ENCODE results near the gene STX17. TPM values are rescaled to one million over a fixed set of nuclear protein-coding genes. Genes with fewer than 3 reads are reported as not detected.

Gene STX17
- total RNA-seq, 2 experiments from 2014 or later: 30.6 to 36.1 TPM

- no peak for DNase-seq
- intact Hi-C loops (cut with micrococcal nuclease): no loop called here
- H3K36me3 Mint-ChIP-seq: peaks cover 13% of the 10 kb centered on the region
- POLR2A ChIA-PET: no interaction called here
- no peaks in the 10 kb centered on the region for H3K27me3 Mint-ChIP-seq
- peaks cover 7% of the 10 kb centered on the region for H3K4me1 Mint-ChIP-seq (ENCODE audit: low read depth)
- no peaks in the 10 kb centered on the region for H3K9me3 Mint-ChIP-seq
- H3K27ac Mint-ChIP-seq: no peak overlapping the region
- H3K4me3 Mint-ChIP-seq: no peak overlapping the region
- CTCF ChIA-PET: interaction anchor here (1.6 kb wide), 1 partner anchor 15 kb away, joined by 3 read pairs; no protein-coding TSS in a partner anchor
Observed at GRCh38 chr9:99948896-99949295, 42.4 kb downstream of the STX17 start.

GRCh38 chr9:99953861-99954507 is 47.5 kb downstream of the STX17 start:
- Mint-ChIP-seq H3K4me3 (no peak overlapping the region), H3K4me1 (ENCODE audit: low read depth) (peaks cover 22% of the 10 kb centered on the region), H3K9me3 (no peaks in the 10 kb centered on the region), H3K36me3 (peaks cover 17% of the 10 kb centered on the region), H3K27me3 (no peaks in the 10 kb centered on the region), H3K27ac (no peak overlapping the region)
- intact Hi-C loops (cut with micrococcal nuclease): loop anchor here (2.0 to 10.0 kb wide), 4 partner anchors 47 to 135 kb away; partner anchors contain the start of gene STX17
- ChIA-PET POLR2A (no interaction called here), CTCF (interaction anchor here (1.2 to 1.3 kb wide), 2 partner anchors 129 to 135 kb away, joined by 3 to 4 read pairs; no protein-coding TSS in a partner anchor)
- no peak for DNase-seq

- H3K4me3 Mint-ChIP-seq: no peak overlapping the region
- intact Hi-C loops (cut with micrococcal nuclease): loop anchor here (1.0 to 10.0 kb wide), 7 partner anchors 8 to 144 kb away; partner anchors contain the start of gene STX17
- POLR2A ChIA-PET: interaction anchor here (1.1 kb wide), 1 partner anchor 48 kb away, joined by 3 read pairs; the partner anchor contains the start of gene STX17
Observed at GRCh38 chr9:99954819-99955218, 48.4 kb downstream of the STX17 start.

GRCh38 chr9:99955606-99956005 is 49.2 kb downstream of the STX17 start:
- no peaks in the 10 kb centered on the region for H3K27me3 Mint-ChIP-seq
- ChIA-PET CTCF (interaction anchor here (0.6 to 1.1 kb wide), 2 partner anchors 55 to 85 kb away, joined by 3 to 4 read pairs; no protein-coding TSS in a partner anchor), POLR2A (interaction anchor here (1.1 kb wide), 1 partner anchor 49 kb away, joined by 3 read pairs; the partner anchor contains the start of gene STX17)
- no peak overlapping the region for H3K4me3 Mint-ChIP-seq
- peaks cover 19% of the 10 kb centered on the region for H3K36me3 Mint-ChIP-seq
- intact Hi-C loops (cut with micrococcal nuclease): loop anchor here (1.0 to 10.0 kb wide), 7 partner anchors 8 to 144 kb away; partner anchors contain the start of gene STX17
- H3K9me3 Mint-ChIP-seq: no peaks in the 10 kb centered on the region
- peak overlapping the region; percentile 2 for H3K27ac Mint-ChIP-seq
- H3K4me1 Mint-ChIP-seq (ENCODE audit: low read depth): peaks cover 22% of the 10 kb centered on the region
- no peak for DNase-seq

More at GRCh38 chr9:99954819-99955218, 48.4 kb downstream of the STX17 start:
- H3K27me3 Mint-ChIP-seq: no peaks in the 10 kb centered on the region
- peak overlapping the region; percentile 62 for H3K27ac Mint-ChIP-seq
- peaks cover 22% of the 10 kb centered on the region for H3K4me1 Mint-ChIP-seq (ENCODE audit: low read depth)
- H3K36me3 Mint-ChIP-seq: peaks cover 19% of the 10 kb centered on the region
- CTCF ChIA-PET: interaction anchor here (1.2 to 1.3 kb wide), 2 partner anchors 130 to 136 kb away, joined by 3 to 4 read pairs; no protein-coding TSS in a partner anchor
- H3K9me3 Mint-ChIP-seq: no peaks in the 10 kb centered on the region
- no peak for DNase-seq

GRCh38 chr9:99962680-99963261 is 56.3 kb downstream of the STX17 start:
- H3K27me3 Mint-ChIP-seq: no peaks in the 10 kb centered on the region
- H3K4me3 Mint-ChIP-seq: no peak overlapping the region
- CTCF ChIA-PET: no interaction called here
- no peaks in the 10 kb centered on the region for H3K4me1 Mint-ChIP-seq (ENCODE audit: low read depth)
- H3K27ac Mint-ChIP-seq: no peak overlapping the region
- POLR2A ChIA-PET: no interaction called here
- intact Hi-C loops (cut with micrococcal nuclease): no loop called here
- DNase-seq: no peak
- H3K36me3 Mint-ChIP-seq: peaks cover 23% of the 10 kb centered on the region
- H3K9me3 Mint-ChIP-seq: no peaks in the 10 kb centered on the region

- POLR2A ChIA-PET: interaction anchor here (1.0 kb wide), 1 partner anchor 245 kb away, joined by 3 read pairs; no protein-coding TSS in a partner anchor
- Mint-ChIP-seq H3K4me3 (no peak overlapping the region), H3K4me1 (ENCODE audit: low read depth) (no peaks in the 10 kb centered on the region), H3K36me3 (peaks cover 29% of the 10 kb centered on the region), H3K27ac (no peak overlapping the region), H3K9me3 (no peaks in the 10 kb centered on the region), H3K27me3 (no peaks in the 10 kb centered on the region)
- CTCF ChIA-PET: no interaction called here
- intact Hi-C loops (cut with micrococcal nuclease): no loop called here
- DNase-seq: no peak
Observed at GRCh38 chr9:99964336-99964735, 57.9 kb downstream of the STX17 start.

GRCh38 chr9:99966001-99966400 is 59.5 kb downstream of the STX17 start:
- Mint-ChIP-seq H3K9me3 (no peaks in the 10 kb centered on the region), H3K27ac (no peak overlapping the region), H3K27me3 (no peaks in the 10 kb centered on the region), H3K4me1 (ENCODE audit: low read depth) (no peaks in the 10 kb centered on the region), H3K36me3 (peaks cover 26% of the 10 kb centered on the region), H3K4me3 (no peak overlapping the region)
- no peak for DNase-seq
- intact Hi-C loops (cut with micrococcal nuclease): no loop called here
- POLR2A ChIA-PET: no interaction called here
- CTCF ChIA-PET: no interaction called here

GRCh38 chr9:99966716-99967115 is 60.3 kb downstream of the STX17 start:
- ChIA-PET POLR2A (no interaction called here), CTCF (no interaction called here)
- no peak overlapping the region for H3K4me3 Mint-ChIP-seq
- H3K9me3 Mint-ChIP-seq: no peaks in the 10 kb centered on the region
- H3K27ac Mint-ChIP-seq: no peak overlapping the region
- no peaks in the 10 kb centered on the region for H3K4me1 Mint-ChIP-seq (ENCODE audit: low read depth)
- no peak for DNase-seq
- no peaks in the 10 kb centered on the region for H3K27me3 Mint-ChIP-seq
- intact Hi-C loops (cut with micrococcal nuclease): no loop called here
- peaks cover 21% of the 10 kb centered on the region for H3K36me3 Mint-ChIP-seq

GRCh38 chr9:99967457-99967856 is 61.0 kb downstream of the STX17 start:
- Mint-ChIP-seq H3K36me3 (peaks cover 22% of the 10 kb centered on the region), H3K4me1 (ENCODE audit: low read depth) (no peaks in the 10 kb centered on the region), H3K27ac (no peak overlapping the region), H3K4me3 (no peak overlapping the region), H3K9me3 (no peaks in the 10 kb centered on the region), H3K27me3 (no peaks in the 10 kb centered on the region)
- ChIA-PET POLR2A (interaction anchor here (0.6 kb wide), 1 partner anchor 340 kb away, joined by 3 read pairs; no protein-coding TSS in a partner anchor), CTCF (no interaction called here)
- intact Hi-C loops (cut with micrococcal nuclease): no loop called here
- DNase-seq: no peak

GRCh38 chr9:99970481-99970880 is 64.0 kb downstream of the STX17 start:
- H3K27me3 Mint-ChIP-seq: no peaks in the 10 kb centered on the region
- H3K4me1 Mint-ChIP-seq (ENCODE audit: low read depth): no peaks in the 10 kb centered on the region
- no peak for DNase-seq
- peaks cover 19% of the 10 kb centered on the region for H3K36me3 Mint-ChIP-seq
- CTCF ChIA-PET: no interaction called here
- intact Hi-C loops (cut with micrococcal nuclease): no loop called here
- no peak overlapping the region for H3K27ac Mint-ChIP-seq
- H3K4me3 Mint-ChIP-seq: no peak overlapping the region
- no peaks in the 10 kb centered on the region for H3K9me3 Mint-ChIP-seq
- POLR2A ChIA-PET: no interaction called here

GRCh38 chr9:99971410-99971809 is 65.0 kb downstream of the STX17 start:
- ChIA-PET POLR2A (no interaction called here), CTCF (no interaction called here)
- H3K9me3 Mint-ChIP-seq: no peaks in the 10 kb centered on the region
- intact Hi-C loops (cut with micrococcal nuclease): no loop called here
- H3K36me3 Mint-ChIP-seq: peaks cover 19% of the 10 kb centered on the region
- H3K27ac Mint-ChIP-seq: no peak overlapping the region
- no peaks in the 10 kb centered on the region for H3K27me3 Mint-ChIP-seq
- H3K4me1 Mint-ChIP-seq (ENCODE audit: low read depth): no peaks in the 10 kb centered on the region
- DNase-seq: no peak
- H3K4me3 Mint-ChIP-seq: no peak overlapping the region

GRCh38 chr9:99973455-99973854 is 67.0 kb downstream of the STX17 start:
- intact Hi-C loops (cut with micrococcal nuclease): no loop called here
- Mint-ChIP-seq H3K36me3 (peaks cover 15% of the 10 kb centered on the region), H3K27ac (no peak overlapping the region), H3K9me3 (no peaks in the 10 kb centered on the region), H3K27me3 (no peaks in the 10 kb centered on the region), H3K4me1 (ENCODE audit: low read depth) (no peaks in the 10 kb centered on the region), H3K4me3 (no peak overlapping the region)
- no peak for DNase-seq
- ChIA-PET CTCF (no interaction called here), POLR2A (no interaction called here)
